ENCODE data around the gene CARMIL3. TPM values are rescaled to one million over a fixed set of nuclear protein-coding genes. Genes with fewer than 3 reads are reported as not detected.
"Not testable (repeated sequence)": the region's sequence is repeated elsewhere in the genome, so short reads cannot be mapped to it uniquely, and the experiment has no call there.

The CARMIL3 gene
- total RNA-seq, 1 experiment from 2014 or later, result not detected

DNA sequence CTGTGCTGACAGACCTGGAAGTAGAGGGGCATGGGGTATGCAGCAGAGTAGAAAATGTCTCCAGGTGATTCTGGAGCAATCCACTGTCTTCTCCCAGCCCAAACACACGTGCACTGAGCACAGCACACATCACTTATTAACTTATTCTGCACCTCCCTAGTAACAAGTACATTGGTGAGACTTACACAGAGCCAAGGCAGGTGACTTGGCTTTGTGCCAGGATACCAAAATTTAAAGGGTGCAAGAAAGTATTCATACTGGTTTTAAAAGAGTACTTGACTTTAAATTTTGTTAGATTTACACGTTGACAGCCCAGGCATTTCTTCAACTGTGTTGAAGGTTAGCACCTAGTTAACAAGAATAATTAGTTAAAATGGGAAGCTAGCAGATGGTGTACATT, 11.1 kb upstream of the CARMIL3 start:
- no peak for DNase-seq (ENCODE audit: low read depth)

DNA sequence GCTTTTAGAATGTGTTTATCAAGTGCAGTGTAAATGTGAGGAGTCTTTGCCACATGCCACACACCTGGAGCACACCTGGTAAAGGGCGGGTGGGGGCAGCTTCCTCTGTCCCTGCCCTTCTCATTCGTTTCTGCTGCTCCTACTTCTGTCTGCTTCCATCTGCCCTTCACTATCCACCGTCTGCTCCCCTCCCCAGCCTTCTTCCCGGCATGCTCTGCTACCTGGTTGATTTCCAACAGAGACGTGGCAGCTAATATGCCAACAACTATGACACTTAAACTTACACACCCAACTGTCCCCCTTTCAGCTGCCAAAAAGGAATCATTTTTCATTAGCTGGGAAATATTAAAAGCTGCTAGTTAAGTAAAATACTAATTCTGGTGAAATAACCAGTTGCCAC, 9.1 kb upstream of the CARMIL3 start:
- no peak for DNase-seq (ENCODE audit: low read depth)

DNA sequence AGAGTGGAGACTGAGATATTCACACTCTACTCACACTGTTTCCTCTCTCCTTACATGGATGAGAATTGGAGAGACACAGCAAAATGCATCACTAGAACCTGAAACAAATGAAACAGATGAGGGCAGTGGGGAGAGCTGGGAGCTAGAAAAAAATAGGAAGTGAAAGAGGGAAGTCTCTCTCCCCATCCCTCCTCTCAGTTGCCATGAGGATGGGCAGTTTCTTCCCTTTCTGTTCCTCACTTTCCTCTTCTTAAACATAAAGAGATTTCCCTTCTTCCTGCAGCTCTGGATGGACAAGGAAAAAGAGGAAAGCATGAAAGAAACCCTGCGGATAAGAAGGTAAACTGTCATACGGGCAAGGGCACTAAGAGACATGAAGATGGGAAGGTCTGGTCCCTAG, 2.8 kb upstream of the CARMIL3 start:
- not testable (repeated sequence) for DNase-seq (ENCODE audit: low read depth)

DNA sequence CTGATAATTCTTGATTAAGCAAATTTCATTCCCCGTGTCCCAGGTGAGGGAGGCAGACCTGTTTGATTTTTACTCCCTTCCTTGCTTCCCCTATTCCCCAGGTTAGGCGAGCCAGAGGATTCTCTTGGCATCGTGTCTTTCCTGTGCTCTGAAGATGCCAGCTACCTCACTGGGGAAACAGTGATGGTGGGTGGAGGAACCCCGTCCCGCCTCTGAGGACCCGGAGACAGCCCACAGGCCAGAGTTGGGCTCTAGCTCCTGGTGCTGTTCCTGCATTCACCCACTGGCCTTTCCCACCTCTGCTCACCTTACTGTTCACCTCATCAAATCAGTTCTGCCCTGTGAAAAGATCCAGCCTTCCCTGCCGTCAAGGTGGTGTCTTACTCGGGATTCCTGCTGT, 1.1 kb upstream of the CARMIL3 start:
- DNase-seq (ENCODE audit: low read depth), result not testable (repeated sequence)

DNA sequence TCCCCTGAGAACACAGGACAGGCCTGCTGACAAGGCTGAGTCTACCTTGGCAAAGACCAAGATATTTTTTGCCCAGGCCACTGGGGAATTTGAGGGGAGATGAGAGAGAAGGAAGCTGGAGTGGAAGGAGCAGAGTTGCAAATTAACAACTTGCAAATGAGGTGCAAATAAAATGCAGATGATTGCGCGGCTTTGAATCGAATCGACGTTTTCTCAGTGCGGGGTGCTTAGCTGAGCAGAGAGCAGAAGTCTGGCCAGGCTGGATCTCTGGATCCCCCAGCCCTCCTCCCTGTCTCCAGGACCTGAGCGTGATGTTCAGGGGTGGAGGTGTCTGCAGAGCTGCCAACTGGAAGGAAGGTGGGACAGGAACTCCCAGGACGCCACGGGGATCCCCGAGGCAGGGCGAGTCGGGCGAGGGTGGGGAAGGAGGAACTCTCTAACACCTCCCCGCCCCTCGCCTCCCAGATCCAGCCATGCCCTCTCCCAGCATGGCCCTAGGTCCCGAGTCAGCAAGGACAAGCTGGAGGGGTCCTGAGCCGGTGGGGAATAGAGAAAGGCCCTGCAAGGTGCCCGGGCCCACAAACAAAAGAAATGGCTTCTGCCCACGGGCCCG, 527 bp upstream of the CARMIL3 start:
- no peak for DNase-seq (ENCODE audit: low read depth)

DNA sequence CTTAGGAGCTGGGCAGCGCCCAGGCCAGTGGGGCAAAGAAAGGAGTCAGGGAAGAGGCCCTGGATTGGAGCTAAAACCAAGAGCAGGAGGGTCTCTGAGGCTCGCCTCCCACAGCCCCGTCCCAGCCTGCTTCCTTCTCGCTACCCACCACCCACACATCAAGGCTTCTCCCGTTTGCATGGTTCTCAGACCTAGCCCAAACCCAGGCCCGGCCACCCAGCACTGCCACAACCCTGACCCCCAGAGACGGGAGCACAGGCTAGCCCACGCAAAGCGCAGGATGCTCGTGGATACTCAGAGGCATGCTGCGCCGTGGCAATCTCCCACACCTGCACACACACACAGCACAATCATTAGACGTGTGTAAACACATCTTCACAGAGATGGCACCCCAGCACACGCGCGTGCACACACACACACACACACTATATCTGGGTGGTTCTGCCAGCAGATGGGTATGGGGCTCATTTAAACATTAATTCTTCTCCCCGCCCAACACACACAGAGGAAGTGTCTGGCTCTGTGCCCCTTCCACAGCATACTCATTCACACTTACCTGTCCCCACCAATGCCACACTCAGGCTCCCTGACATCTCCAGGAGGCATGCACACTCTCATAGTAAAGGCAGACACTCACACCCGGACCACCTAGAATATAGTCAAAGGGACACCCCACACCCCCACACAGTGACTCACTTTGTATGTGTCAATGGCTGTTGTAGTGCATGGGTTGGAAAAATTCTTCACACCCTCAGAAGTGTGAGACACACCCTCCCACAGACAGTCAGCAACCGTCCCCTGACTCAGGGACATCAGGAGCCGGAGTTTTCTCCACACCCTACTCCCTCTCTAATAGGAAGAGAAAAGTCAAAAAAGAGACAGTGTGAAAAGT, 1.1 kb downstream of the CARMIL3 start:
- DNase-seq (ENCODE audit: low read depth), result no peak

DNA sequence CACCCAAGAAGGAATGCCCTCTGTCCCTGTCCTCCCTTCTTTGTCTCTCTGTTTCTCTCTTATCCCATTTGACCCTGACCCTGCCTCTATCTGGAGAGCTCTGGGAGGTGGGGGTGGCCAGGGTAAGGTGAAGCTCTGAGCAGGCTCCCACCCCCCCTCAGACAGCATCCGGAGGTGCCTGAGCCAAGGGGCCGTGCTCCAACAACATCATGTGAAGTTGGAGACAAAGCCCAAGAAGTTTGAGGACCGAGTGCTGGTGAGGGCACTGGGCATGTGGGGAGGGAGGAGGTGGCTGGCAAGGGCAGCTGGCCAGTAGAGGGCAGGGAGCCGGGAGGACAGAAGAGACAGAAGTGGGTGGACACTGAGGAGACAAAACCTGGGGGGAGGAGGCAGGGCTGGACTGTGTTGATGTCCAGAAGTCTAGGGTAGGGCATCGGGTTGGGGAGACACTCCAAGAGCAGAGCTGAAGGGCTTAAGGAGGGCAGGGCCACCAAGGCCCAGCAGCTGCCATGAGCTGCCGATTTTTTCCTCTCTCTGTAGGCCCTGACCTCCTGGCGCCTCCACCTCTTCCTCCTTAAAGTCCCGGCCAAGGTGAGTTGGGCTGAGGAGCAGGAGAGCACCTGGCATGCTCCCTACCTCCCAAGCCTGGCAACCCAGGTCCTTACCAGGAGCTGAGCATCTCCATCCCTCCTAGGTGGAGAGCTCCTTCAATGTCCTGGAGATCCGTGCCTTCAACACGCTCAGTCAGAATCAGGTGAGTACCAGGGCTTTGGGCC, 1.9 kb downstream of the CARMIL3 start:
- DNase-seq (ENCODE audit: low read depth), result no peak

DNA sequence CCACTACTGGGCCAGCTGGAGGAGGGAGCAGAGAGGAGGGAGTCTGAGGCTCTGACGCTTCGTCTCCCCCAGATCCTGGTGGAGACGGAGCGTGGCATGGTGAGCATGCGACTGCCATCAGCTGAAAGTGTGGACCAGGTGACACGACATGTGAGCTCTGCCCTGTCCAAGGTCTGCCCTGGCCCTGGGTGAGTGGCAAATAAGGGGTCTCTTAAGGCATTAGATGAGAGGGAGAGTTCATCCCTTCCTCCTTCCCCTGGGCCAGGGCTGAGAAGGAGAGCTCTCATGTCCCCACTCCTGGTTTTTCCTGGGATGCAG, 2.5 kb downstream of the CARMIL3 start:
- no peak for DNase-seq (ENCODE audit: low read depth)

DNA sequence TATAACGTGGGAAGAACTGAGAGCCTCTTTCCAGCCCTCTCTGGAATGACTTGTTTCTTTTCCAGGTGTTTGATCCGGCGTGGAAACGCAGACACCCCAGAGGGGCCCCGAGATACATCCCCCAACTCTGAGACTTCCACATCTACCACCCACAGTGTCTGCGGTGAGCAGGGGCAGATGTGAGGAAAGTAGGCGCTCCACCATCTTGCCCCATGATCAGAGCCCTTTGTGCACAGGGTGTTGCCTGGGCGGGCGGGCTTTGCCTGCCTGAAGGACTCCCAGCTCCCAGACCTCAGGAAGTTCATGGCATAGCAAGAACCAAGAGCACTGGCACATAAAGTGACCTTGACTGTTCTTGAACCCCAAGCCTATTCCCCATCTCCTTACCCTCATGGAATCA, 2.8 kb downstream of the CARMIL3 start:
- no peak for DNase-seq (ENCODE audit: low read depth)

DNA sequence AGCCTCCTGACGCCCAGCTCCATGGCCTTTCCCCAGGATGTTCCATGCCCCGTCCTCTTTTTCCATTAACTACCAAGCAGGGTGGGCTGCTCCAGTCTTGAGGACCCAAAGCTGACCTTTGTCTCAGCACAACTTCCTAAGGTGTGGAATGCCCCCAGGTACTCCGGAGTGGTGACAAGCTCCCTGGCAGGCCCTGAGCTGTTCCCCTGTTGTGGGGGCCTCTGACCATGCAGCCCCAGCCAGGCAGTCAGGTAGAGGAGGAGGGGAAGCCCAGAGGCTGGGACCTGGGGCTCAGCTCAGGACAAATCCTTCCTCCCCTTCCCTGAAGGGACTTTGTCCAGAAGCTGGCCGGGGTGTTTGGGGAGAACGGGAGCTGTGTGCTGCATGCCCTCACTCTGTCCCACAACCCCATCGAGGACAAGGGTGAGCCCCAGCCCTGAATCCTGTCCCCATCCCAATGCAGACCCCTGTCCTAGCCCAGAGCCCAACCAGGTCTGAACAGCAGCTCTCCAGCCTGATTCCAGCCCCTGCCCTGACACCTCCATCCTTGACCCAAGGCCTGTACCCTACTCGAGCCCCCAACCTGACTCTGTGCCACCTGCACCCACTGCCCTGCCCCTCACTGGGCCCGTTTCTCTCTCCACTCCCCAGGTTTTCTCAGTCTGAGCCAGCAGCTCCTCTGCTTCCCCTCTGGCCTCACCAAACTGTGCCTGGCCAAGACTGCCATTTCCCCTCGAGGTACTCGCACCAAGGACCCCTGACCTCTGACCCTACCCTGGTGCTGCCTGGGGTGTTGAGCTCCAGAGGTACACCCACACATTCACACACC, 4.4 kb downstream of the CARMIL3 start:
- DNase-seq (ENCODE audit: low read depth), result no peak

DNA sequence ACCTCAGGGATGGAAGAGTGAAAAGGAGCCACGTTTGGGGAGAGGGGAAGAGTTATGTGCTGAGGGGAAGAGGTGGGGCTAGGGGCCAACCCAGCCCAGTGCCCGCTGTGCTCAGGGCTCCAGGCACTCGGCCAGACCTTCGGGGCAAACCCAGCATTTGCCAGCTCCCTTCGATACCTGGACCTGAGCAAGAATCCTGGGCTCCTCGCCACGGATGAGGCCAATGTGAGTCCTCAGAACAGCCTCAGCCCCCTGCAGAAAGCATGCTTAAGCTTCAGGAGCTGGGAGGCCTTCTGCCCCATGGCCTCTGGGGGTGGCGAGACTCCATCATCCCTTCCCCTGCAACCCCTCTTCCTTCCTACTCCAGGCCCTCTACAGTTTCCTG, 5.0 kb downstream of the CARMIL3 start:
- DNase-seq (ENCODE audit: low read depth), result no peak

DNA sequence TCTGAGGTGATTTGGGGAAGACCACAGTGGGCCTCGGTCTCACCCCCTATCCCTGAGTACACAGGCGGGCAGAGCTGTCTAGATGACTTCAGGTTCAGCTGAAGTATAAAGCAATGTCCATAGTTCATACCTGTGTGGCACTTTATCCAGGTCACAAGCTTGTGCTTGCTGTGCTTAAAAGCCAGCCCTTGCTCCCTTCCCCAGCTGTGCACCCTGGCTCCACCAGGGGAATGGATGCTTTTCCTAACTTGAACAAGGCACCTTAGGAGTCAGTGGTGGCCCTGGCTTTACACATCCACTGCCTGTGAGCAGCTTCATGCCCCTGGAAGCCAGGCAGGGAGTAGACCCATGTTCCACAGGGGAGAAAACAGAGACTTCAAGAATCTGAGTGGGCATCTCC, 5.5 kb downstream of the CARMIL3 start:
- no peak for DNase-seq (ENCODE audit: low read depth)

DNA sequence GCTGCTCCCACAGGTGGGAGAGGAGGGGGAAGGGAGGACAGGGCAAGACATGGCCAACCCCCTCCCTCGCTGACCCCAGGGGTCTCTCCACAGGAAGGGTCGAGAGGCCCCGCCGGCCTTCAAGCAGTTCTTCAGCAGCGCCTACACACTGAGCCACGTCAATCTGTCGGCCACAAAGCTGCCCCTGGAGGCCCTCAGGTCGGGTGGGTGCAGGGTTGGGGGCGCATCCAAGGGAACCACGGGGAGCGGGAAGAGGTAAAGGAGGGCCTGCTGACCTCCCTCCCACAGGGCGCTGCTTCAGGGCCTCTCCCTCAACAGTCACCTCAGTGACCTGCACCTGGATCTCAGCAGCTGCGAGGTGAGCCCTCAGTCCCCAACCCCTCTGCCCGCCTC, 6.1 kb downstream of the CARMIL3 start:
- no peak for DNase-seq (ENCODE audit: low read depth)

DNA sequence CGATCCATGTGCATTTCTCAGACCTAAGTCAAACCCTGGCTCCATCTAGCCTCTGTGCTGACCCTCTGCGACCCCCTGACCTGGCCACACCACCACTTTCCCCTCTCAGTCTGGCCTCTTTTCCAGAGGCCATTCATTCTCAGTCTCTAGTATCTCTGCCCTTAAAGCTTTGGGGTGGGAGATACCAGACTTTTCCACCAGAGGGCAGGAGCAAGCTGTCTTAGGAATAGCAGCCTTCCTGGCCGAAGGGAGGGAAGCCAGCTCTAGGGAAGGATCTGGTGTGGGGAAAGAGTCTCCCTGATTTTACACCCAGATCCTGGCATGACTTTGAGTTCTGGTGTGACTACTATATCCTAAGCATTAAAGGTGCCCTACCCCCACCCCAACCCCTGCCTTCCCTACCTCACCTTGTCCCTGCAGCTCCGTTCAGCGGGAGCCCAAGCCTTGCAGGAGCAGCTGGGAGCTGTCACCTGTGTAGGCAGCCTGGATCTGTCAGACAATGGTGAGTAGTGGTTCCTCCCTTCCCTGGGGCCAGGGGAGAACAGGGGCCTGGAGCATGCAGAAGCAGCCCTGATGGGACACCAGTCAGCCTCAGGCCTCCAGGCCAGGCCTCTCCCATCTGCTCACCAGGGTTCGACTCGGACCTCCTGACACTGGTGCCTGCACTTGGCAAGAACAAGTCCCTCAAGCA, 6.6 kb downstream of the CARMIL3 start:
- DNase-seq (ENCODE audit: low read depth), result peak; percentile 69

DNA sequence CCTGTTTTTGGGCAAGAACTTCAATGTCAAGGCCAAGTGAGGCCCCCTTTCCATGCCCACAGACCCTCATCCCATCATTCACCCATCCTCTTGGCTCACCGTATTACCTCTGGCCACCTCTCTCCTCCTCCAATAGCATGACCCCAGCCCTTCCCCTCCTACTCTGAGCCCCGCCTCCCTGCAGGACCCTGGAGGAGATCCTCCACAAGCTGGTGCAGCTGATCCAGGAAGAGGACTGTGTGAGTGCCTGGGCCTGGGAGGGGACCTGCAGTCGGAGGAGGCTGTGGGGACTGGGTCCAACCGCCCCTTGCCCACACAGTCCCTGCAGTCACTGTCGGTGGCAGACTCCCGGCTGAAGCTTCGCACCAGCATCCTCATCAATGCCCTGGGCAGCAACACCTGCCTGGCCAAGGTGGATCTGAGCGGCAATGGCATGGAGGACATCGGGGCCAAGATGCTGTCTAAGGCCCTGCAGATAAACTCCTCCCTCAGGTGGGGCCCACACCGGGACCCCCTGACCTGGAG, 7.2 kb downstream of the CARMIL3 start:
- DNase-seq (ENCODE audit: low read depth), result no peak

DNA sequence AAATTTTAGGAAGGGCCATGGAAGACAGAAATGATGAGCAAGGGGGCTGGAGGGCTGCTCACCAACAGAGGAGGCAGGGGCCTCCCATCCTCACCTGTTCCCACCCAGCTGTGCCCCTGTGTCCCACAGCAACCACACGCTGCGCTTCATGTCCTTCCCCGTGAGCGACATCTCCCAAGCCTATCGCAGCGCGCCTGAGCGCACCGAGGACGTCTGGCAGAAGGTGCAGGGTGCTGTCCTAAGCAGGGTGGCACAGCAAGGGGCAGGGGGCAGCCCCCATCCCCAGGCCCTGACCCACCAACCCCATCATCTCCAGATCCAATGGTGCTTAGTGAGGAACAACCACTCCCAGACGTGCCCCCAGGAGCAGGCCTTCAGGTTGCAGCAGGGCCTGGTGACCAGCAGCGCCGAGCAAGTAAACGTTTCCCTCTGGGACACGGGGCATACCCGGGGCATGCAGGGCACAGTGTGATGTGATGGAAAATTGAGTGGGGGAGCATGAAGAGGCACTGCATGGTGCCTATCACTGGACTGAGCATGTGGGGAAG, 8.1 kb downstream of the CARMIL3 start:
- no peak for DNase-seq (ENCODE audit: low read depth)

DNA sequence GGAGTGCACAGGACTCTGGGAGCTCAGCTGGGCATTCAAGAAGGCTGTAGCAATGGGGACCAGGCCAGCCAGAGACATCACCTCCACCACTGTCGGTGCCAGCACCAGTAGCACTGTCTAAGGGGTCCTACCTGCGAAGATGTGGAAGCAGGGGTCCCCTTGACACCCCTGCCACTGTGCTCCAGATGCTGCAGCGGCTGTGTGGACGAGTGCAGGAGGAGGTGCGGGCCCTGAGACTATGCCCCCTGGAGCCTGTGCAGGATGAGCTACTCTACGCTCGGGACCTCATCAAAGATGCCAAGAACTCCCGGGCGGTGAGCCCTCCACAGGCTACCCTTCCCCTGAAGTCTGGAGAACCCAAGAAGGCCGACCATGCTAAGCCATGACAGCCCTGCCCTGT, 8.6 kb downstream of the CARMIL3 start:
- no peak for DNase-seq (ENCODE audit: low read depth)

DNA sequence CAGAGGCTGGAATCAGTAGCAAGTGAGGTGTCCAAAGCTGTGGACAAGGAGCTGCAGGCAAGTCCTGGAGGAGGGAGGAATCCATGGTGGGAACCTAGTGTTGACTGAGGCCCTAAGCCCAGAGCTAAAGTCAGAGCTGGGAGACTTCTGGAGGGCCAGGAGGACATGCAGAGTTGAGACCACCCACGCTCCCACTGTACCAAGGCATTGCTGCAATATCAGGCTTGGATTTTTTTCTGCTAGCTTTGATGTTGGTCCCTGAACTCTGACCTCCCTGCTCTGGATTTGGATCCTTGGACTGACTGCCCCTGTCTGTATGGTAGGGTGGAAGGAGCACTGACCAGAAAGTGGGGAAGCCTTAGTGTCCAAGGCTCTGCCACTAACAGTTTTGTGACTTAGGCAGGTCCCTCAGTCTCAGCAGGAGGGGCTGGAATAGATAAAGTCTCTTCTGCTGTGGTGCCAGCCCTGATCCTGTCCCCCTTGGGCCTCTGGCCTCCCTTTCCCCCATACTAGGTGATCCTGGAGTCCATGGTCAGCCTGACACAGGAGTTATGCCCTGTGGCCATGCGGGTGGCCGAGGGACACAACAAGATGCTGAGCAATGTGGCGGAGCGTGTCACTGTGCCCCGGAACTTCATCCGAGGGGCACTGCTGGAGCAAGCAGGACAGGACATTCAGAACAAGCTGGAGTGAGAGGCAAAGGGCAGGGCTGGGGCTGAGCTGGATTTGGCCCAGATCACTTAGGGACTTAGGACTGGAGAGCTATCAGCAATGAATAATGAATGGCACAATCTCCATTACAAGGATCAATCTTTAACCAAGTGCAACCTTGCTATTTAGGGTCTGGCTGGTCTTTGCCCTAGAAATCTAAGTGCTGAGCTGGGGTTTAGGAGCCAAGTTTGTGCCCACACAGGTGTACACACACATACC, 9.4 kb downstream of the CARMIL3 start:
- no peak for DNase-seq (ENCODE audit: low read depth)

DNA sequence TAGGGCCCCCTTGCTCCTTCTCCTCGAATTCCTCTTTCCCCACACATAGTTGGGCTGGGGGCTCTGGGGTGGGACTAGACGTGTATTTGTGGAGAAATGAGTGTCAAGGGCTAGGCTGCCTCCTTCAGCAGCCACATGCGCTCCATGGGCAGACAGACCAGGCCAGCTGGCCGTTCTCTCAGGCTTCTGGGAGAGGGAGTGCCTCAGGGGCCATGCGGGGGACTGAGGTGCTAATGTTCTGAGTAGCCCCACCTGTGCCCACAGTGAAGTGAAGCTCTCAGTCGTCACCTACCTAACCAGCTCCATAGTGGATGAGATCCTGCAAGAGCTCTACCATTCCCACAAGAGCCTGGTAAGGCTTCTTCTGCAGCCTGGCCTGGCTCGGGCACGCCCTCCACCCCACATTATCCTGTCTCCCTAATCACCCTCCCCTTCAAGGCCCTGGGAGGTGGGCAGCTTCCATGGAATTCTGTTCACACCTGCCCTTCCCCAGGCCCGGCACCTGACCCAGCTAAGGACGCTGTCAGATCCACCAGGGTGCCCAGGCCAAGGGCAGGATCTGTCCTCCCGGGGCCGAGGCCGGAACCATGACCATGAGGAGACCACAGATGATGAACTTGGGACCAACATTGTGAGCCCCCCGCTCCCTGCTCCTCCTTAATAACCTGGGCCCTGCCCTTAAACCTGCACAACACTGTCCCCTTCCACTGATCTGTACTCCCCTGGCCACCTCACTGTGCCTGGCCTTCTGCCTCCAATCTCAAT, 10.6 kb downstream of the CARMIL3 start:
- DNase-seq (ENCODE audit: low read depth), result no peak
